GM12801 (cell line): ENCODE measurements around the gene GSDME.

Source experiments
- CTCF ChIP-seq: IDR thresholded peaks from one replicate; pipeline ENCODE4 v1.5.1; 2011; ENCODE audit warnings: control low read depth; ENCODE audit not compliant: insufficient read length; ENCODE audit errors: extremely low read depth

GSDME gene

GRCh38 chr7:24769851-24770250, 12.6 kb upstream of the GSDME start:
- no peak for TF ChIP-seq CTCF

- TF ChIP-seq CTCF = no peak
These were observed 12.0 kb upstream of the GSDME start for GRCh38 chr7:24769014-24769830.

GRCh38 chr7:24767878-24768569, 10.8 kb upstream of the GSDME start:
- no peak for TF ChIP-seq CTCF

GRCh38 chr7:24764972-24765744, 7.9 kb upstream of the GSDME start:
- no peak for TF ChIP-seq CTCF

- TF ChIP-seq CTCF = no peak
These were observed 6.7 kb upstream of the GSDME start for GRCh38 chr7:24764011-24764410.

GRCh38 chr7:24763303-24763901, 6.1 kb upstream of the GSDME start:
- no peak for TF ChIP-seq CTCF

GRCh38 chr7:24762771-24763170, 5.5 kb upstream of the GSDME start:
- no peak for TF ChIP-seq CTCF
